Right lung (tissue), 5 donors: ENCODE measurements around the gene RAB11FIP3. TPM values are rescaled to one million over a fixed set of nuclear protein-coding genes. Genes with fewer than 3 reads are reported as not detected.

Experiments
- DNase-seq, 2 donors: peaks; one replicate each; pipeline ENCODE4 v3.0.0-alpha.2; 2013
- polyA plus RNA-seq, 5 donors: library from polyadenylated mRNA; unstranded; fragments of 120-200 nt; gene quantifications; one replicate each; pipeline versions ENCODE4 v1.2.1 to v1.2.3, GENCODE V29; 2013; ENCODE audit warnings: inconsistent platforms in 1 of 5, low replicate concordance in 1 of 5; ENCODE audit not compliant: insufficient read length in 5 of 5, insufficient read depth in 1 of 5

RAB11FIP3 gene
- polyA plus RNA-seq, 5 donors: 42.7 to 56.7 (median 51.9) TPM

GRCh38 chr16:513950-514349 is 88.5 kb downstream of the RAB11FIP3 start:
- DNase-seq: no peak

DNA sequence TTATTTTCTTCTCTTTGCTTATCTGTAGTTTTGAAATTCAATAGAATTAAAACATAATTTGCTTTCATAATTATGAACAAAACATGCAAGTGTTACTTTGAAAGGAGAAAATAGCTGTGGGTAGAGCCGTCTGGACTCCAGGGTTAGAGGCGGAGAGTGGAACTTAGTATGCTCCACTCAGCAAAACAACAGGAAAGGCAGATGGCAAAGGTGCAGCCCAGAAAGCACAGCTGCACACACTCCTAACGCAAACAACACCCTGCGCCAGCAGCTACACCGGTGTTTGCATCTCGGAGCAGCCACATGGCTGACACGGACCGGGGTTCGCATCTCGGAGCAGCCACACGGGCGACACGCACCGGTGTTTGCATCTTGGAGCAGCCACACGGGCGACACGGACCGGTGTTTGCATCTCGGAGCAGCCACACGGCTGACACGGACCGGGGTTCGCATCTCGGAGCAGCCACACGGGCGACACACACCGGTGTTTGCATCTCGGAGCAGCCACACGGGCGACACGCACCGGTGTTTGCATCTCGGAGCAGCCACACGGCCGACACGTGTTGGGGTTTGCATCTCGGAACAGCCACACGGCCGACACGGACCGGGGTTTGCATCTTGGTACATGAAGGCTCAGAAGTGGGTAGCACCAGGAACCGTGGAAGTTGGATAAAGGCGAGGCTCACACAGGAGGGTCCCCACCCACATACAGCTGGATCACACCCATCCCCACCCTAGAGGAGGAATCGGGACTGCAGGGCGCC is 89.9 kb downstream of the RAB11FIP3 start:
- DNase-seq: no peak

- no peak for DNase-seq
Observed at GRCh38 chr16:515939-516226, 90.4 kb downstream of the RAB11FIP3 start.

- no peak for DNase-seq
Observed at GRCh38 chr16:516301-516700, 90.9 kb downstream of the RAB11FIP3 start.

GRCh38 chr16:518858-519257 is 93.4 kb downstream of the RAB11FIP3 start:
- DNase-seq: no peak

- no peak for DNase-seq
Observed at GRCh38 chr16:519425-519824, 94.0 kb downstream of the RAB11FIP3 start.

DNA sequence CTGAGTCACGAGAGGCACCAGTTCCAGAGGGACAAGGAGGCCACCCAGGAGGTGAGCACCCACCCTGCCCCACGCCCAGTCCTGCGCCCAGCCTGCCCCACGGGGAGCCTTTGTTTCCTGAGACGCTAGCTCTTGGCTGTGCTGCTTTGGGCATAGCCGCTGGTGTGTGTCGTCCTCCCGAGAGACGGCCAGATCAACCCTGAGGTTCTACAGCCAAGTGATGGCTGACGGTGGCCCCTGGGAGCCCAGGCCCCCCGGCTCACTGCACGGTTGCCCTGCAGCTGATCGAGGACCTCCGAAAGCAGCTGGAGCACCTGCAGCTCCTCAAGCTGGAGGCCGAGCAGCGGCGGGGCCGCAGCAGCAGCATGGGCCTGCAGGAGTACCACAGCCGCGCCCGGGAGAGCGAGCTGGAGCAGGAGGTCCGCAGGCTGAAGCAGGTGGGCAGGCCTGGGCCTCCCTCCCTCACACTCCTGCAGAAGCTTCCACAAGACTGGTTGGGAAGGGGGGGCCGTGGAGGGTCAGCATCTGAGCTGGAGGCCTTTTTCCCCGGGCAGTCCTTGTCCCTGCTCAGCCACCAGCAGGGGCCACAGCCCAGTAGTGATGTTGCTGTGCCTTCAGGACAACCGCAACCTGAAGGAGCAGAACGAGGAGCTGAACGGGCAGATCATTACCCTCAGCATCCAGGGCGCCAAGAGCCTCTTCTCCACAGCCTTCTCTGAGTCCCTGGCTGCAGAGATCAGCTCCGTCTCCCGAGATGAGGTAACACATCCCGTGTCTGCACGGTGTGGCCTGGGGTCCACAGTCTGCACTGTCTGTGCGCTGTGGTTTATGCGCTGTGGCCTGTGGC is 94.6 kb downstream of the RAB11FIP3 start:
- no peak for DNase-seq

DNA sequence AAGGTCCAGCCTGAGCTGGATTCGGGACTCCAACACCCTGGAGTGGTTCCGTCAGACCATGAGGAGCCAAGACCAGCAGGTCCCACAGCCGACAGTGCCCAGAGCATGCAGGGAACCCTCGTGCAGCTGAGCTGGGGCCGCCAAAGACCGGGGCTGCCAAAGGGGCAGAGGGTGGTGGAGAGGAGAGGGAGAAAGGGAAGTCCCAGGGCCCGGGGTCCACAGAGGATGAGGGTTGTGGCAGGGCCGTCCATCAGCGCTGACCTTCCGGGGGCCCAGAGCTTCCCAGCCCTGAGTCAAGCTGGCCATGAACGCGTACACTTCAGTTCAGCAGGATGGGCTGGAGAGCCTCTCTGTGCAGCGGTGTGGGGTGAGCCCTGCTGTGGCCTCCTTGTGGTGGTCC is 95.4 kb downstream of the RAB11FIP3 start:
- DNase-seq: no peak

DNA sequence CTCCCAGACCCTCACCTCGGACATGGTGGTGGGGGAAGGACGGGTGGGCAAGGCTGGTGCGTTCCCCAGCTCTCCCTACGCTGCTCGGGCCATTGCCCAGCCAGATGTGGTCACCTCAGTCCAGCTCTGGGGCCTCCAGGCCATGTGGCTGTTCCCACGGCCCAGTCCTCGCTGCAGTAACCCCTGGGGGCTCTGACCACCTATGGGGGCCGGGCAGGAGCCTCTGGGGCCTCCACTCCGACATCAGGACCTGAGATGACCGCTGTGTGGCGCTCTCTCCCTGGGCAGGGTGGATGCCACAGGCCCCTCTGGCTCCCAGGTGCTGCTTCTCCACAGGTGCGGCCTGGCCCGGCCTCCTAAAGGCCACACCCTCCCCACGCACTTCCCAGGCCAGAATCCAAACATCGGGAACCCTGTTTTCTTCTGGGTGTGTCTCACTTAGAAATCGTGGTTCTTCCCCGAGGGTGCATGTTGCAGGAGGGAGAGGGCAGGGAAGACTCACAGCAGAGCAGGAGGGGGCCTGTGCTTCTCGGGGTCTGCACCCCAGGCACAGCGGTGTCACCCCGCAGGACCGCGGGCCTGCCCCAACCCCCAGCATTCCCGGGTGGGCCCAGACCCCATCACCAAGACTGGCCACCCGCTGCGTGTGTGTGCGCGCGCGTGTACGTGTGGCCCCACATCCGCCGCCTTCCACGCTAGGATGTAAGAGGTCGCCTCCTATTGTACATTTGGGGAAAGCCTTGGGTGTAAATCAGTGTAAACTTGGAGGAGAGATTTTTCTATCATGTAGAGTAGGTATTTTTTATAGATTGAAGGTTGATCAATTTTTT is 96.1 kb downstream of the RAB11FIP3 start:
- DNase-seq: no peak

DNA sequence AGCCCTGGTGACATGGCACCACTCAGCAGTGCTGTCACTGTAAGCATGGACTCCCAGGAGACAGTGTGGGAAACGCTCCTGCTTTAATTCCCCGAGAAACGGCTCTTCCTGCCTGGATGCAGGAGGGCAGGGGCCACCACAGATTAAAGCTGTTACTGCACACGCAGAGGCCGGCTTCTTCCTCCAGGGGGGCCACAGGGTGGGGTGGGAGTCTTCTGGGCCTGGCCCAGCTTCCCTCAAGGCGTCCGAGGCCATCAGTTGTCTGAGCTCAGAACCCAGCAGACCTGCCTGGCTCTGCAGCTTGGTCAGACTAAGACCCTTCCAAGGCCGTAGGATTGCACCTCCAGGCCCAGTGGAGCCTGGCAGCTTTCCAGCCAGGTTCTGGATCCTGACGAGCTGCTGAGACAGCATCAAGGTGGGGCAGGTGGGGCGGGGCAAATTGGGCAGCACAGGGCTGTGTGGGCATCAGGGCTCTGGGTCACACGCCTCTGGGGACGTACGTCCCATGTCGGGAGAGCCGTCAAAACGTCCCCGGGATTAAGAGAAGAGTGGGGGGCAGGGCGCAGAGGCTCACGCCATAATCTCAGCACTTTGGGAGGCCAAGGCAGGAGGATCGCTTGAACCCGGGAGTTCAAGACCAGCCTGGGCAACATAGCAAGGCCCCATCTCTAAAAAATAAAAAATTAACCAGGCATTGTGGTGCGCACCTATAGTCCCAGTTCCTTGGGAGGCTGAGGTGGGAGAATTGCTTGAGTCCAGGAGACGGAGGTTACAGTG is 97.1 kb downstream of the RAB11FIP3 start:
- DNase-seq: no peak

GRCh38 chr16:523097-523741 is 97.8 kb downstream of the RAB11FIP3 start:
- DNase-seq: no peak

DNA sequence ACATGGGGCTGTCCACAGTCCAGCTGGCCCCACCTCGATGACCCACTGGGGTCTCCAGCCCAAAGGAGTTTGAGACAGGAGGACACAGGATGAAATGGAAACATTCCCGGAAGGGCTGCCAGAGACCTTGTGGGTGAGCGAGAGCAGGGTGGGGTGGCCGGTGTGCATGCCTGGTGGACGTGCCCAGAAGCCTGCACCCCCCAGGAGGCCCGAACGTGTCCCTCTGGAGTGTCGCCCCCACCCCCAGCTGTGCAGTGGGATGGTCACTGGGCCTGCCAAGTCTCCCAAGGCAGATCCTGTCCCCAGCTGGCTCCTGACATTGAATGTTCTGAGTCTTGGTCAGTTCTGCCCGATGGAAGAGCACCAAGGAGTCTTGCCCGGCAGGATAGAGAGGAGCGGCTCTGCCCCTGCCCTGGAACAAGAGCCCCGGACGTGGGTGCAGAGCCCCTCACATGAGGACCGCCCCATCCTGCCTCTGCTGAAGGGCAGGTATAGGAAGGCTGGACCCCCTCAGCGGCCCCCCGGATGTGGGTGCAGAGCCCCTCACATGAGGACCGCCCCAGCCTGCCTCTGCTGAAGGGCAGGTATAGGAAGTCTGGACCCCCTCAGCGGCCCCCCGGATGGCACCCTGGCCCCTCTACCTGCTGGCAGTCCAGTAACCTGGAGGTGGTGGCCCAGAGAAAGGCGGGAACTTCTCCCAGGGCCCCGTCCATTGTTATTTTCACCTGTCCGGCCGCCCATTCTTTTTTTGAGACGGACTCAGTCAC is 99.0 kb downstream of the RAB11FIP3 start:
- no peak for DNase-seq

DNA sequence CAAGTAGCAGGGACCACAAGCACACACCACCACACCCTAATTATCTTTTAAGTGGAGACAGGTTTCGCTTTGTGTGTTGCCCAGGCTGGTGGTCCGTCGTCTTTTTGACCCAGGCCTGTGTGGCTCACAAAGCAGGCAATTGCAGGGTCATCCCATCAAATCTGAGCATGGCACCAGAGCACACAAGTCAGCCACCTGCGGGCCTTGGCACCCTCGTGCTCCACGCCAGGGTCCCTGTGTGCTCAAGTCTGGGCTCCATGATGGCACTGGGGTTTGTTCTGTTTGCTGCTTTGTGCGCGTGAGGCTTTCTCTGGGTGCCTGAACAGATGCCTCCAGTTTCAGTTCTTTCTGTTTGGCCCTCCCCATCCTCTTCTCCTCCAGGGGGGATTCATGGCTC is 99.7 kb downstream of the RAB11FIP3 start:
- DNase-seq: no peak

- DNase-seq: no peak
Observed at GRCh38 chr16:525520-526180, 100.2 kb downstream of the RAB11FIP3 start.

- no peak for DNase-seq
Observed at GRCh38 chr16:526181-527014, 100.9 kb downstream of the RAB11FIP3 start.

GRCh38 chr16:527015-527903 is 101.8 kb downstream of the RAB11FIP3 start, which contains the start of gene CAPN15:
CAPN15 (plus strand) TSS chr16:527712; CDS start chr16:546839, 19,127 bp downstream.
- peak; percentile 92 to 95 for DNase-seq
